K562 (cell line): ENCODE results near the gene ATCAY. TPM values are rescaled to one million over a fixed set of nuclear protein-coding genes. Genes with fewer than 3 reads are reported as not detected.
A peak's percentile ranks its signal among the peaks of the same experiment; 100 is the strongest.

Experiments used
- ARID3B ChIP-seq: fragments of 250-450 bp; sonication (Bioruptor Pico); IDR thresholded peaks from 2 replicates; pipeline ENCODE4 v1.4.0; 2020; ENCODE audit warnings: borderline replicate concordance
- BMI1 ChIP-seq: fragments of 150-350 bp; IDR thresholded peaks from 2 replicates; pipeline ENCODE4 v1.6.1; 2014; ENCODE audit warnings: low read length
- KLF13 ChIP-seq: fragments of 450-650 bp; IDR thresholded peaks from 2 replicates; pipeline ENCODE4 v1.6.1; 2016; ENCODE audit warnings: missing genetic modification characterization, low read depth, mild to moderate bottlenecking, missing compliant biosample characterization, moderate library complexity, borderline replicate concordance
- MEF2A ChIP-seq: IDR thresholded peaks from 2 replicates; pipeline ENCODE4 v1.6.1; 2011; ENCODE audit warnings: low read depth, mild to moderate bottlenecking, low read length, moderate library complexity; ENCODE audit not compliant: control insufficient read depth
- MTA1 ChIP-seq: fragments of 450-650 bp; IDR thresholded peaks from 2 replicates; pipeline ENCODE4 v1.6.1; 2017; ENCODE audit warnings: borderline replicate concordance
- NR2C2 ChIP-seq, 2 experiments: fragments of 200-800 bp in 1 of 2; sonication (Bioruptor generic) in 1 of 2; sonication (generic) in 1 of 2; formaldehyde crosslinking in 1 of 2; IDR thresholded peaks; 2 replicates each; pipeline versions ENCODE4 v1.6.1 to v1.8.0; 2016 to 2022; ENCODE audit warnings: mild to moderate bottlenecking in 1 of 2, missing compliant biosample characterization in 1 of 2, missing genetic modification characterization in 1 of 2, missing genetic modification reagents in 1 of 2
- RBM17 ChIP-seq: fragments of 200-400 bp; formaldehyde crosslinking; IDR thresholded peaks from 2 replicates; pipeline ENCODE4 v1.6.1; 2017; ENCODE audit warnings: low read depth, mild to moderate bottlenecking, low read length, borderline replicate concordance
- RHOXF2B ChIP-seq: fragments of 250-450 bp; sonication (Bioruptor Pico); conservative IDR thresholded peaks from 2 replicates; pipeline ENCODE4 v1.5.1; 2021
- RNF2 ChIP-seq: sonication (generic); IDR thresholded peaks from 2 replicates; pipeline ENCODE4 v1.6.1; 2016
- RNF219 ChIP-seq: fragments of 250-450 bp; sonication (Bioruptor Pico); IDR thresholded peaks from 2 replicates; pipeline ENCODE4 v1.5.0; 2022; ENCODE audit warnings: mild to moderate bottlenecking
- TAF7 ChIP-seq: fragments of 450-650 bp; IDR thresholded peaks from 2 replicates; pipeline ENCODE4 v1.6.1; 2016; ENCODE audit warnings: missing genetic modification characterization, missing compliant biosample characterization
- UBTF ChIP-seq, 2 experiments: IDR thresholded peaks; 2 replicates each; pipeline ENCODE4 v1.6.1; 2012; ENCODE audit warnings: improper control_type of control experiment in 2 of 2, low read depth in 2 of 2, low read length in 2 of 2, borderline replicate concordance in 1 of 2
- ZNF282 ChIP-seq: sonication (generic); formaldehyde crosslinking; IDR thresholded peaks from 2 replicates; pipeline ENCODE4 v1.8.1; 2023; ENCODE audit warnings: missing genetic modification reagents
- ZNF324 ChIP-seq: fragments of 250-450 bp; sonication (Bioruptor Pico); IDR thresholded peaks from 2 replicates; pipeline ENCODE4 v1.4.0; 2020; ENCODE audit warnings: mild to moderate bottlenecking
- ZNF584 ChIP-seq: fragments of 200-800 bp; sonication (Bioruptor generic); IDR thresholded peaks from 2 replicates; pipeline ENCODE4 v1.6.1; 2016; ENCODE audit warnings: low read depth, mild to moderate bottlenecking, missing genetic modification characterization, missing compliant biosample characterization
- ZNF696 ChIP-seq: fragments of 250-450 bp; sonication (Bioruptor Pico); conservative IDR thresholded peaks from 2 replicates; pipeline ENCODE4 v1.4.0; 2020; ENCODE audit warnings: mild to moderate bottlenecking, moderate library complexity
- ZNF717 ChIP-seq: fragments of 250-450 bp; sonication (Bioruptor Pico); IDR thresholded peaks from 2 replicates; pipeline ENCODE4 v1.5.0; 2021
- polyA plus RNA-seq, 8 experiments: library from polyadenylated mRNA; depleted of rRNA in 4 of 8; stranded (reverse) in 5 of 8; unstranded in 3 of 8; fragments of >200 nt; fragmentation: Nextera tagmentation in 2 of 8; fragmentation: Illumina TruSeq in 1 of 8; extraction: Ambion mirVana in 2 of 8; extraction: Trizol in 1 of 8; gene quantifications; 2 replicates each; pipeline versions ENCODE4 v1.2.1 to v1.2.3, GENCODE V29; 2011 to 2014; ENCODE audit warnings: inconsistent platforms in 1 of 8, missing spikeins in 1 of 8
- total RNA-seq, 7 experiments: library from RNA; depleted of rRNA in 6 of 7; stranded (reverse); fragments of >200 nt in 6 of 7; fragmentation: Illumina TruSeq in 2 of 7; extraction: Trizol in 2 of 7; gene quantifications; 2 replicates each; pipeline versions ENCODE4 v1.2.1 to v1.2.3, GENCODE V29; 2011 to 2021; ENCODE audit warnings: low replicate concordance in 1 of 7
- TF ChIP-seq, protein P1 (sequence below): fragments of 250-450 bp; sonication (Bioruptor Pico); IDR thresholded peaks from 2 replicates; pipeline ENCODE4 v1.8.0; 2022; ENCODE audit warnings: inconsistent platforms
- TF ChIP-seq, protein P2 (sequence below): fragments of 250-450 bp; sonication (Bioruptor Pico); IDR thresholded peaks from 2 replicates; pipeline ENCODE4 v1.8.0; 2021; ENCODE audit warnings: moderate library complexity, mild to moderate bottlenecking, inconsistent platforms

ATCAY gene
- total and polyA plus RNA-seq, 9 of the 15 experiments (the other 6 are each of a cell fraction or from before 2014, with no cell fraction given) = not detected

GRCh38 chr19:3950871-3951861 lies 70.7 kb downstream of the ATCAY start (continued):
- TF ChIP-seq RHOXF2B (CRISPR knock-in tag) (no peak), ZNF324 (CRISPR knock-in tag) (no peak), RBM17 (no peak), KLF13 (tag) (no peak), RNF219 (no peak), UBTF (IDR thresholded peaks at IDR 0.05; ENCODE audit: borderline replicate concordance in 1 of 2, low read depth in 2 of 2, low read length in 2 of 2) (peak in 1 of 2 experiments; percentile 59; a peak in 1 of 4 replicates), RNF2 (peak; percentile 49; the same call in 1 of the 2 replicates), NR2C2 (CRISPR knock-in tag; IDR thresholded peaks at IDR 0.05) (0 out of 2 replicates have a peak, but pooled peaks have one; percentile 50), NR2C2 (tag; IDR thresholded peaks at IDR 0.05) (no peak), TAF7 (no peak), MTA1 (no peak), MEF2A (no peak), ZNF282 (CRISPR knock-in tag) (no peak), ZNF696 (CRISPR knock-in tag) (no peak), ARID3B (CRISPR knock-in tag) (no peak), BMI1 (no peak), ZNF584 (CRISPR knock-in tag) (no peak), ZNF717 (CRISPR knock-in tag) (no peak)
- TF ChIP-seq, protein P1, sequence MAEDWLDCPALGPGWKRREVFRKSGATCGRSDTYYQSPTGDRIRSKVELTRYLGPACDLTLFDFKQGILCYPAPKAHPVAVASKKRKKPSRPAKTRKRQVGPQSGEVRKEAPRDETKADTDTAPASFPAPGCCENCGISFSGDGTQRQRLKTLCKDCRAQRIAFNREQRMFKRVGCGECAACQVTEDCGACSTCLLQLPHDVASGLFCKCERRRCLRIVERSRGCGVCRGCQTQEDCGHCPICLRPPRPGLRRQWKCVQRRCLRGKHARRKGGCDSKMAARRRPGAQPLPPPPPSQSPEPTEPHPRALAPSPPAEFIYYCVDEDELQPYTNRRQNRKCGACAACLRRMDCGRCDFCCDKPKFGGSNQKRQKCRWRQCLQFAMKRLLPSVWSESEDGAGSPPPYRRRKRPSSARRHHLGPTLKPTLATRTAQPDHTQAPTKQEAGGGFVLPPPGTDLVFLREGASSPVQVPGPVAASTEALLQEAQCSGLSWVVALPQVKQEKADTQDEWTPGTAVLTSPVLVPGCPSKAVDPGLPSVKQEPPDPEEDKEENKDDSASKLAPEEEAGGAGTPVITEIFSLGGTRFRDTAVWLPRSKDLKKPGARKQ (CRISPR knock-in tag) = no peak
- TF ChIP-seq, protein P2, sequence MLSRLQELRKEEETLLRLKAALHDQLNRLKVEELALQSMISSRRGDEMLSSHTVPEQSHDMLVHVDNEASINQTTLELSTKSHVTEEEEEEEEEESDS = no peak
